HEK293 (cell line): Measurements from ENCODE around the gene NPRL2.

ENCODE experiments used
- CTCF ChIA-PET: fragments of 350-600 bp; formaldehyde crosslinking; extraction: SDS; loops from one replicate; lab custom pipeline; 2021; ENCODE audit warnings: antibody characterized with exemption; lab: Yijun Ruan, JAX
- POLR2A ChIA-PET: fragments of 300-600 bp; formaldehyde crosslinking; extraction: SDS; loops from one replicate; lab custom pipeline; 2020; ENCODE audit warnings: antibody characterized with exemption, inconsistent platforms; lab: Yijun Ruan, JAX
- H3K27ac ChIP-seq: fragments of 200-500 bp; sonication (Bioruptor generic); 2 replicates; pipeline ENCODE4 v1.5.1; 2014; ENCODE audit warnings: low read depth, low read length, control low read depth, inconsistent platforms; ENCODE audit errors: extremely low read depth
- H3K36me3 ChIP-seq, 2 experiments: fragments of 200-500 bp in 1 of 2; sonication (Bioruptor generic) in 1 of 2; 1 replicate in 1 of 2; 2 replicates in 1 of 2; pipeline ENCODE4 v1.5.1; 2014 to 2017; ENCODE audit warnings: inconsistent platforms in 2 of 2, low read length in 2 of 2; ENCODE audit not compliant: control insufficient read depth in 2 of 2, insufficient read depth in 1 of 2
- H3K4me1 ChIP-seq: fragments of 200-500 bp; sonication (Bioruptor generic); 2 replicates; pipeline ENCODE4 v1.5.1; 2014; ENCODE audit warnings: mild to moderate bottlenecking, low read length, inconsistent platforms; ENCODE audit not compliant: control insufficient read depth, insufficient read depth
- H3K4me3 ChIP-seq: 2 replicates; pipeline ENCODE4 v1.5.1; 2011; ENCODE audit warnings: low read depth, mild to moderate bottlenecking, control low read depth, low read length, moderate library complexity
- H3K9me3 ChIP-seq: fragments of 200-500 bp; sonication (Bioruptor generic); 2 replicates; pipeline ENCODE4 v1.5.1; 2014; ENCODE audit warnings: low read depth, low read length, inconsistent platforms; ENCODE audit not compliant: control insufficient read depth, insufficient read depth
- CTCF ChIP-seq: fragments of 450-650 bp; formaldehyde crosslinking; IDR thresholded peaks from 2 replicates; pipeline ENCODE4 v1.5.1; 2016; ENCODE audit warnings: missing biosample characterization, missing genetic modification characterization
- GLIS1 ChIP-seq: fragments of 450-650 bp; formaldehyde crosslinking; IDR thresholded peaks from 2 replicates; pipeline ENCODE4 v1.5.1; 2016; ENCODE audit warnings: missing biosample characterization, missing genetic modification characterization
- GLIS2 ChIP-seq: fragments of 450-650 bp; formaldehyde crosslinking; IDR thresholded peaks from 2 replicates; pipeline ENCODE4 v1.5.1; 2016; ENCODE audit warnings: missing biosample characterization, missing genetic modification characterization
- HIC1 ChIP-seq: fragments of 450-650 bp; formaldehyde crosslinking; IDR thresholded peaks from 2 replicates; pipeline ENCODE4 v1.5.1; 2016; ENCODE audit warnings: missing biosample characterization, missing genetic modification characterization
- SCRT1 ChIP-seq: fragments of 450-650 bp; formaldehyde crosslinking; IDR thresholded peaks from 2 replicates; pipeline ENCODE4 v1.5.1; 2016; ENCODE audit warnings: missing biosample characterization, missing genetic modification characterization, borderline replicate concordance
- SCRT2 ChIP-seq: fragments of 450-650 bp; formaldehyde crosslinking; IDR thresholded peaks from 2 replicates; pipeline ENCODE4 v1.5.1; 2016; ENCODE audit warnings: missing biosample characterization, missing genetic modification characterization
- ZNF140 ChIP-seq: fragments of 450-650 bp; formaldehyde crosslinking; IDR thresholded peaks from 2 replicates; pipeline ENCODE4 v1.5.1; 2016; ENCODE audit warnings: missing biosample characterization, missing genetic modification characterization
- ZNF302 ChIP-seq: fragments of 450-650 bp; formaldehyde crosslinking; IDR thresholded peaks from 2 replicates; pipeline ENCODE4 v1.5.1; 2016; ENCODE audit warnings: missing biosample characterization, missing genetic modification characterization, low read depth
- ZNF580 ChIP-seq: fragments of 450-650 bp; formaldehyde crosslinking; IDR thresholded peaks from 2 replicates; pipeline ENCODE4 v1.5.1; 2016; ENCODE audit warnings: missing biosample characterization, missing genetic modification characterization
- ZNF830 ChIP-seq: fragments of 450-650 bp; IDR thresholded peaks from 2 replicates; pipeline ENCODE4 v1.5.0; 2018; ENCODE audit warnings: missing biosample characterization, missing genetic modification characterization, low read depth, mild to moderate bottlenecking, moderate library complexity

Gene NPRL2

GRCh38 chr3:50354186-50354764, 3.7 kb upstream of the NPRL2 start:
- POLR2A ChIA-PET: interaction anchor here (3.1 kb wide), 1 partner anchor 17 kb away, joined by 23 read pairs; no protein-coding TSS in a partner anchor
- H3K9me3 ChIP-seq: no peaks in the 10 kb centered on the region
- no peaks in the 10 kb centered on the region for H3K4me1 ChIP-seq
- H3K4me3 ChIP-seq: no peak overlapping the region
- H3K27ac ChIP-seq: no peak overlapping the region
- peaks cover 0 to 64% of the 10 kb centered on the region in 2 experiments; a peak in 1 of 3 replicates for H3K36me3 ChIP-seq
- TF ChIP-seq ZNF580 (no peak), GLIS1 (tag by site-specific recombination) (peak; percentile 92)
- CTCF ChIA-PET: interaction anchor here (0.6 to 1.0 kb wide), 3 partner anchors 88 to 798 kb away, joined by 3 to 4 read pairs (median 3); no protein-coding TSS in a partner anchor

- POLR2A ChIA-PET: interaction anchor here (0.7 to 3.1 kb wide), 6 partner anchors 9 to 630 kb away, joined by 3 to 23 read pairs (median 4); partner anchors contain the start of genes GMPPB, HEMK1, HYAL3 and NAA80
- Histone ChIP-seq H3K9me3 (no peaks in the 10 kb centered on the region), H3K36me3 (peaks cover 0 to 69% of the 10 kb centered on the region in 2 experiments; a peak in 1 of 3 replicates), H3K4me3 (no peak overlapping the region), H3K27ac (no peak overlapping the region; the same call in 1 of the 2 replicates), H3K4me1 (no peaks in the 10 kb centered on the region)
- peak; percentile 49; the same call in 1 of the 2 replicates for TF ChIP-seq HIC1 (tag by site-specific recombination)
- TF ChIP-seq GLIS2: 0 out of 2 replicates have a peak, but pooled peaks have one; percentile 22
- TF ChIP-seq ZNF302 (tag by site-specific recombination): no peak
- peak; percentile 81 for TF ChIP-seq SCRT2
- peak; percentile 76; the same call in 1 of the 2 replicates for TF ChIP-seq SCRT1 (tag by site-specific recombination)
- no peak for TF ChIP-seq ZNF140
- CTCF ChIA-PET: interaction anchor here (0.7 to 1.0 kb wide), 3 partner anchors 9 to 196 kb away, joined by 3 to 5 read pairs (median 4); no protein-coding TSS in a partner anchor
Measured at GRCh38 chr3:50353245-50354004, 2.9 kb upstream of the NPRL2 start.

- peaks cover 0 to 69% of the 10 kb centered on the region in 2 experiments; a peak in 1 of 3 replicates for H3K36me3 ChIP-seq
- no peak overlapping the region for H3K4me3 ChIP-seq
- H3K4me1 ChIP-seq: no peaks in the 10 kb centered on the region
- TF ChIP-seq ZNF830 (tag by site-specific recombination): no peak
- peak; percentile 22; the same call in 1 of the 2 replicates for TF ChIP-seq CTCF (tag by site-specific recombination)
- peak overlapping the region; percentile 27; the same call in 1 of the 2 replicates for H3K27ac ChIP-seq
- POLR2A ChIA-PET: interaction anchor here (0.6 to 3.1 kb wide), 6 partner anchors 9 to 1147 kb away, joined by 3 to 23 read pairs (median 6); partner anchors contain the start of genes DCAF1, GMPPB, HEMK1 and HYAL3
- no peaks in the 10 kb centered on the region for H3K9me3 ChIP-seq
- CTCF ChIA-PET: interaction anchor here (0.6 to 0.9 kb wide), 3 partner anchors 8 to 1036 kb away, joined by 3 to 5 read pairs (median 4); no protein-coding TSS in a partner anchor
Measured at GRCh38 chr3:50352781-50353180, 2.2 kb upstream of the NPRL2 start.
